IPS-18a (cell line): ENCODE measurements around the gene KCNH8.

Experiments
- H3K27ac ChIP-seq: one replicate; pipeline ENCODE4 v1.5.1; 2013; ENCODE audit warnings: low read length
- H3K27me3 ChIP-seq: one replicate; pipeline ENCODE4 v1.6.1; 2013; ENCODE audit warnings: mild to moderate bottlenecking, low read length; ENCODE audit not compliant: control insufficient read depth, insufficient read depth
- H3K36me3 ChIP-seq: one replicate; pipeline ENCODE4 v1.6.1; 2013; ENCODE audit warnings: low read depth, low read length; ENCODE audit not compliant: control insufficient read depth
- H3K4me1 ChIP-seq: one replicate; pipeline ENCODE4 v1.6.1; 2013; ENCODE audit warnings: low read depth, low read length; ENCODE audit not compliant: control insufficient read depth
- H3K4me3 ChIP-seq: one replicate; pipeline ENCODE4 v1.5.1; 2013; ENCODE audit warnings: low read length
- H3K9ac ChIP-seq: one replicate; pipeline ENCODE4 v1.6.1; 2013; ENCODE audit warnings: mild to moderate bottlenecking, low read length, moderate library complexity
- H3K9me3 ChIP-seq: one replicate; pipeline ENCODE4 v1.6.1; 2013; ENCODE audit warnings: low read depth, low read length; ENCODE audit not compliant: control insufficient read depth

Gene KCNH8

GRCh38 chr3:19331931-19332330, 183.6 kb downstream of the KCNH8 start:
- no peaks in the 10 kb centered on the region for H3K9me3 ChIP-seq
- no peak overlapping the region for H3K9ac ChIP-seq
- no peaks in the 10 kb centered on the region for H3K36me3 ChIP-seq
- H3K4me3 ChIP-seq = no peak overlapping the region
- H3K27ac ChIP-seq = no peak overlapping the region
- no peaks in the 10 kb centered on the region for H3K4me1 ChIP-seq
- H3K27me3 ChIP-seq = no peaks in the 10 kb centered on the region

- Histone ChIP-seq H3K27ac (no peak overlapping the region), H3K4me1 (no peaks in the 10 kb centered on the region), H3K4me3 (no peak overlapping the region), H3K9me3 (no peaks in the 10 kb centered on the region), H3K9ac (no peak overlapping the region), H3K36me3 (no peaks in the 10 kb centered on the region), H3K27me3 (no peaks in the 10 kb centered on the region)
Measured at GRCh38 chr3:19334120-19334519, 185.8 kb downstream of the KCNH8 start.

GRCh38 chr3:19338769-19339168, 190.5 kb downstream of the KCNH8 start:
- Histone ChIP-seq H3K27me3 (no peaks in the 10 kb centered on the region), H3K4me3 (no peak overlapping the region), H3K9me3 (no peaks in the 10 kb centered on the region), H3K4me1 (no peaks in the 10 kb centered on the region), H3K9ac (no peak overlapping the region), H3K36me3 (no peaks in the 10 kb centered on the region), H3K27ac (no peak overlapping the region)

GRCh38 chr3:19342389-19342788, 194.1 kb downstream of the KCNH8 start:
- Histone ChIP-seq H3K4me1 (peaks cover under 1% of the 10 kb centered on the region), H3K9me3 (no peaks in the 10 kb centered on the region), H3K4me3 (no peak overlapping the region), H3K27ac (no peak overlapping the region), H3K36me3 (no peaks in the 10 kb centered on the region), H3K9ac (no peak overlapping the region), H3K27me3 (no peaks in the 10 kb centered on the region)

GRCh38 chr3:19346759-19347158, 198.4 kb downstream of the KCNH8 start:
- Histone ChIP-seq H3K9ac (no peak overlapping the region), H3K27ac (no peak overlapping the region), H3K27me3 (no peaks in the 10 kb centered on the region), H3K9me3 (no peaks in the 10 kb centered on the region), H3K4me3 (no peak overlapping the region), H3K36me3 (no peaks in the 10 kb centered on the region), H3K4me1 (peaks cover 18% of the 10 kb centered on the region)

- no peaks in the 10 kb centered on the region for H3K9me3 ChIP-seq
- H3K27me3 ChIP-seq = no peaks in the 10 kb centered on the region
- H3K4me1 ChIP-seq = peaks cover 18% of the 10 kb centered on the region
- H3K4me3 ChIP-seq = no peak overlapping the region
- H3K36me3 ChIP-seq = no peaks in the 10 kb centered on the region
- no peak overlapping the region for H3K27ac ChIP-seq
- no peak overlapping the region for H3K9ac ChIP-seq
Measured at GRCh38 chr3:19347671-19348070, 199.4 kb downstream of the KCNH8 start.

GRCh38 chr3:19348500-19348899, 200.2 kb downstream of the KCNH8 start:
- Histone ChIP-seq H3K4me1 (peaks cover 18% of the 10 kb centered on the region), H3K27ac (no peak overlapping the region), H3K4me3 (no peak overlapping the region), H3K36me3 (no peaks in the 10 kb centered on the region), H3K9ac (no peak overlapping the region), H3K27me3 (no peaks in the 10 kb centered on the region), H3K9me3 (no peaks in the 10 kb centered on the region)

- Histone ChIP-seq H3K9ac (no peak overlapping the region), H3K4me3 (no peak overlapping the region), H3K27ac (no peak overlapping the region), H3K4me1 (peaks cover 18% of the 10 kb centered on the region), H3K36me3 (no peaks in the 10 kb centered on the region), H3K27me3 (no peaks in the 10 kb centered on the region), H3K9me3 (no peaks in the 10 kb centered on the region)
Measured at GRCh38 chr3:19348941-19349564, 200.7 kb downstream of the KCNH8 start.

- Histone ChIP-seq H3K9me3 (no peaks in the 10 kb centered on the region), H3K9ac (no peak overlapping the region), H3K4me3 (no peak overlapping the region), H3K36me3 (no peaks in the 10 kb centered on the region), H3K27me3 (no peaks in the 10 kb centered on the region), H3K27ac (no peak overlapping the region), H3K4me1 (no peaks in the 10 kb centered on the region)
Measured at GRCh38 chr3:19357947-19358346, 209.6 kb downstream of the KCNH8 start.

GRCh38 chr3:19363071-19363470, 214.8 kb downstream of the KCNH8 start:
- Histone ChIP-seq H3K4me3 (no peak overlapping the region), H3K9me3 (no peaks in the 10 kb centered on the region), H3K27me3 (no peaks in the 10 kb centered on the region), H3K4me1 (no peaks in the 10 kb centered on the region), H3K27ac (no peak overlapping the region), H3K9ac (no peak overlapping the region), H3K36me3 (no peaks in the 10 kb centered on the region)

GRCh38 chr3:19364148-19364547, 215.8 kb downstream of the KCNH8 start:
- H3K4me3 ChIP-seq = no peak overlapping the region
- no peaks in the 10 kb centered on the region for H3K4me1 ChIP-seq
- no peaks in the 10 kb centered on the region for H3K9me3 ChIP-seq
- no peaks in the 10 kb centered on the region for H3K27me3 ChIP-seq
- H3K36me3 ChIP-seq = no peaks in the 10 kb centered on the region
- H3K9ac ChIP-seq = no peak overlapping the region
- no peak overlapping the region for H3K27ac ChIP-seq

GRCh38 chr3:19365471-19365870, 217.2 kb downstream of the KCNH8 start:
- Histone ChIP-seq H3K4me3 (no peak overlapping the region), H3K27me3 (no peaks in the 10 kb centered on the region), H3K9ac (no peak overlapping the region), H3K4me1 (no peaks in the 10 kb centered on the region), H3K36me3 (no peaks in the 10 kb centered on the region), H3K9me3 (no peaks in the 10 kb centered on the region), H3K27ac (no peak overlapping the region)
